GM18907 (cell line): ENCODE data around the gene GID8.

Experiments
- ATAC-seq: cut with Tn5 transposase; IDR thresholded peaks from one replicate; pipeline ENCODE4 v1.9.1; 2021; ENCODE audit warnings: mild to moderate bottlenecking, moderate library complexity; ENCODE audit not compliant: unreplicated experiment

The GID8 gene

DNA sequence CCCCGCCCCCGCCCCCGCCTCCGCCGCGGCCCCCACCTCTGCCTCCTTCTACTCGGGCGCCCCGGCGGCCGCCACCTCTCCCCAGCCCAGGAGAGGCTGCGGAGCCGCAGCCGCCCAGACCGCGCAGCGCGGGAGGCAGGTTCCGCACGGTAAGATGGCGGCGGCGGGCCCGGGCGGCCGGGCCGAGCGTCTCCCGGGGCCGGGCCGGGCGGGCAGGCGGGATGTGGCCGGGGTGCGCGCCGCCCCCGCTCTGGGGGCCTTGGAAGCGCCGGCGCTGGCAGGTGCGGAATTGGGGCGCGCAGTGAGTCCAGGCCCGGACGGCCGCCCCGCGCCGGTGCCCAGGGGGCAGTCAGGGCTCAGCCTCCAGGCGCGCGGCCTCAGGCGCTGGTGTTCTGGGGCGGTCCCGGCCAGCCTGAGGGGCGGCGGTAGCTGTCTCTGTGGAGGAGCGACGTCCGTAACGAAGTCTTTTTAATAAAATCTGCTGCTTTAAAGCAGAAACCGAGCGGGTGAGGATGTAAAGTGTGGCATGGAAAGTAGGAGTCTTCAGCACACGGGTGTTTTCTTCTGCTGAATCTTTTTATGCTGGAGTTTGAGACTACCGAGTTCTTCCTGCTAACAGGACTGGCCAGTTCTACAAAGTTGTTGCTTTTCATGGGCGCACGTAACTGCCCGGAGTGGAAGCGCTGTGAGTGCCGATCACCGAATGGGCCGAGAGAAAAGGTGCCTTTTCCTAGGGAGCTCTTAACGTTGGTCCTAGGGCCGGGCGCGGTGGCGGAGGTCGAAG lies at the start of gene GID8:
Gene GID8 (plus strand): TSS at position 43 of the 784 bp plus-strand sequence. CDS start 3,356 bp downstream, outside the sequence.
- peak; percentile 45 for ATAC-seq

DNA sequence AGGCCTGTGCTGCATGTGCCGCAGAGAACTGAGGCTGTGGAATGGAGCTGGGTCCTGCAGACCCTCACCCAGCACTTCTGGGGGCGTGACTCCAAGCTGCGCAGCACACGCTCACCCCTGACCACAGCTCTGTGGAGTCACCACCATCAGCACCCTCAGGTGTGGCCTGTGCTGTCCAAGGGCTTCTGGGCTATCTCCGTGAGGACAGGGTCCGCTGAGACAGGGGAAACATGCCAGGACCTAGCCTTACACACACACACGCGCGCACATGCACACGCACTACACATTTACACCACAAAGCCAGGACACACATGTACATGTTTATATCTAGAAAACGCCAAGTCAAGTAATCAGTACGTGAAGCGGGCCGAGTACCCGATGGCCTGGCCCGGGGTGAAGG lies 49.5 kb upstream of the GID8 start:
- ATAC-seq = no peak

DNA sequence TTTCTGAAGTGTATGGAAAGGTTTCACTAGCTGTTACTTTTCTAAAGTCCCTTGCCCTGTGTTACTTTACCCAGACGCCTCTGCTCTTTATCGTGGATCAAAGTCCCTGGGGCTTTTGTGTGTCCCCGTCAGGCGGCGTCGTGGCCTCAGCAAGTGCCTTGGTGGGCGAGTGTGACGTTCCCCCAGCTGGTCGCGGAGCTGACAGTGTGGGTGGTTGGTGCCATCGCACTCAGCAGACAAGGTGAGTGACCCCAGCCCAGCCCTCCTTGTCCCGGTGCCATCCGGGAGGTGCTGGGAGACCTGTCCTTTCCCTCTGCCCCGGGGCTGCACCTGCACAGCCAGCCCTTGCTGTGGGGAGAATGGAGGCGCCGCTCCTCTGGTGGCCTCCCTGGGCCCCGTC lies 49.0 kb upstream of the GID8 start:
- no peak for ATAC-seq

DNA sequence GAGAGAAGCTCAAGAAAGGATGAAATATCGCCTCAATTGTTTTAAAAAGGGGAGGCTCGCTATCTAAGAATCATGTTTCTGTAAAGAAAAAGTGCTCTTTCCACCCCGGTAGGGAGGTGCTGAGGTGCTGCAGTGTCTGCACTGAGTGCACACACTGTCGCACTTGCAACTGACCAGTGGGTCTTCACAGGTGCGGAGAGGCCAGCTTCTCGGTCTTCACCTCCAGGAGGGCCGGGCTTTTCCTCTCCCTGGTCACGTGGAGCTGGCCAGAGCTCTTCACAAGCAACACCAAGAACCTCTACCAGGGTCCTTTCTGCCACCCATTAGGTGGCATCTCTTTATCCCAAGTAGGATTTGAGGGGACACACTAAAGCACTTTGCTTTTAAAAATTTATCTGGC lies 48.5 kb upstream of the GID8 start:
- ATAC-seq = no peak

DNA sequence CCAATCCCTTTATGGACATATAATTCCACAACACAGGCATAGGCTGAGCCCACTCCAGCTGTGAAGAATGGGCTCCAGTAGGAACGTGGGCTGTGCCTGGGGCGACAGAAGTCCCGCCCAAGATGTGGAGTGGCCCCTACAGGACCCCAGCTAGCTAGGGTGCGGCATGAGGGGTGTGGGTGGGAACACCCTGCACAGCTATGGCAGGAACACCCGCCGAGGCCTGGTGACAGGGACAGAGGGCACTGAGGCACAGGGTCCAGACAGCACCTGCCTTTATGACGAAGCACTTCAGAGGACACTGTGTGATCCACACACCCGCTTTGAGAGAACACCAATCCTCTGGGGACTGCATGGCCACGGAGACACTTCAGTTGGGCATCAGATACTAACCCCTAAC lies 48.1 kb upstream of the GID8 start:
- no peak for ATAC-seq

DNA sequence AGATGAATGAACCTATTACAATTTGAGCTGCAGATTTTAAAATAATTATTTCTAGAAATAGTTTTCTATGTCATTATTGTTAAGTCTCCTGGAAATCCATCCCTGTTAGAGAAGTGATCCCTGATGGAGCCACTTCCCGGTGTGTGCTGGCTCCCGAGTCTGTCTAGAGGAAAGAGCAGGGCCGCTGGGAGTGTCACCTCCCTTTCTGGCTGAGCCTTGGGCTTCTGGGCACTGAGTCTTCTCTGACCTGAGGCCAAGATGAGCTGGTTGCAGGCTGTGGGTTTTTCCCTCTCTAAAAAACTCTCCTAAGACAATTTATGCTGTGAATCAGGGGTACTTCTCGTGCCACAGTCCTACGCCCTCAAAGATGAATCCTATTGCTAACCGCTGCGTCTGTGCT lies 47.5 kb upstream of the GID8 start:
- no peak for ATAC-seq

DNA sequence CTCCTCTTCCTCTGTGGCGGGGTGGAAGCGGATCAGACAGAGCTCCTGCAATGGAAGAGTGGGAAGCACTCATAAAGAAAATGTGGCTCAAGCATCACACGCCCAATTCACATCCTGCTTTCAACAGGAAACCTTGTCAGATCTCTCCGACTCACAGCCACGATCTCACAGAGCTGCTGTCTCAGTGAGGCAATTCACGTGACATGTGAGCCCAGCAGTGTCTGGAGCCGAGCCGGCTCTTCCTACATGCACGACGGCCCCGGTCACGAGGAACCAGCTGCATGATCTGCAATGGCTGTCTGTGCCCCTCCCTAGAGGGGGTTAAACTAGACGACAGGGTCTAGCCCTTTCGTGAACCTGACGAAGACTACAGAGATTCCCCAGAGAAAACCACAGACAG lies 46.8 kb upstream of the GID8 start:
- no peak for ATAC-seq

DNA sequence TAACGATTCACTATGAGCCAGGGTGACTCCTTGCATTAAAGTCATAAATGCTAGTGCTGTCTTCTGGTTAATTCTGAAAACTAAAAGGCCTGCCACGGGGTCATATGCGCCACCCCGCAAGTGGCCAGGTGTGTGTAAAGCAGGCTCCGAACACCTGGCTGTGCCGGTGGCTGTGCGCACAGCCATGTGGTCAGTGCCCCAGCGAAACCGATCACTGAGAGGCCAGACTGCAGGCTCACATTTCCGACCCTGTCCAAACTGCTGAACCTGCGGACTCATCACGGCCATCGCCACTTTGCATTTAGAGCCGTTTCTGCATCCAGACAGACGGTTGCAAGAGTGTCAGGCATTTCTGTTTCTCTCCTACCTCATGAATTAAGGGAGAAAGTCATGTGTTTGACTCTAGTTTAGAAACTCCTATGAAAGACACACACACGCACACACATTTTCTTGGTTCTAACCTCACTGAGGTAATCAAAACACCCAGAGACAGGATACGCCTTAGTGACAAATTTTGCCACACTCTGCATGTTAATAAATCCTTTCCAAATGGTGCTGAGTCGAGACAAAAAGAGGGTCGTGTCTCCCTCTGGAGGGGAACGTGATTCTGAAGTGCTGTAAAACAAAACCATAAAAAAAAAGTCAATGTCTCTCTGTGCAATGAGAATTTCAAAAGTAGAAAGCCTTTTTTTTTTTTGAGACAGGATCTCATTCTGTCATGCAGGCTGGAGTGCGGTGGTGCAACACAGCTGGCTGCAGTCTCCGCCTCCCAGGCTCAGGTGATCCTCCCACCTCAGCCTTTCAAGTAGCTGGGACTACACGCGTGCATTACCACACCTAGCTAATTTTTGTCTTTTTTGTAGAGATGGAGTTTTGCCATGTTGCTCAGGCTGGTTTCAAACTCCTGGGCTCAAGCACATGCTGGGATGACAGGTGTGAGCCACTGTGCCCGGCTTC lies 45.3 kb upstream of the GID8 start:
- no peak for ATAC-seq

DNA sequence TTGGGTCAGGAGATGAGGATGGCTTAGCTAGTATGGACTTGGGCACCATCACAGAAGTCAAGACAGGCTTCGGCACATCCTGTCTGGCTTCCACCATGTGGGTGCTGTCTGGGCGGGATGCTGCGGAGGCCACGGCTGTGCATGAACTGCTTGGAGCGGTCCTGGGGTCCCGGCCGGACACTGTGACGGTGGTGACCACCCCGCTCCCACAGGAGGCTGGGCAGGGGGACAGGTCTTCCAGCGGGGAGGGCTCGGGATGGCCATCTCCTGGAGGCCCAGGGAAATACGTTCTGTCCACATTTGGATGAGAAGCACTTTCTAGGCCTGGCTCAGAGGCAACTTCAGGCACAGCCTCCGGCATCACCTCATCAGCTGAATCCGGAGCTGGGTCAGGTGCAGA lies 44.2 kb upstream of the GID8 start:
- ATAC-seq = no peak

DNA sequence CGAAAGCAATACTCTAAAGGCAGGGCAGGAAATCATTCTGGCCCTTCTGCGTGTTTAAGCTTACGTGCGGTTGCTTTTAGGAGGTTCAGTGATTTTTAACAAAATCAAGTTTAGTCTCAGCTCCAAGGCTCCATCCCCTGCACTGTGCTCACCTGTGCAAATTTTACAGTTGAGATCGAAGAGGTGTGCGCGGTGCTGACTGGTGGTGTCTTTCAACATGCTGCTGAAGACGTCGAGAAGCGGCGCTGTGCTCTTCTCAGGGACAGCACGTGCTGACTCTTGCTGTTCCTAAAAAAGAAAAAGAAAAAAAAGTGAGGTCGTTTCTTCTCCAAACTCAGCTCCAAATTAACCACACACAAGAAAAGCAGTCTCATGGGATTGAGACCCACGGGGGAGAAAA lies 43.7 kb upstream of the GID8 start:
- ATAC-seq = no peak

DNA sequence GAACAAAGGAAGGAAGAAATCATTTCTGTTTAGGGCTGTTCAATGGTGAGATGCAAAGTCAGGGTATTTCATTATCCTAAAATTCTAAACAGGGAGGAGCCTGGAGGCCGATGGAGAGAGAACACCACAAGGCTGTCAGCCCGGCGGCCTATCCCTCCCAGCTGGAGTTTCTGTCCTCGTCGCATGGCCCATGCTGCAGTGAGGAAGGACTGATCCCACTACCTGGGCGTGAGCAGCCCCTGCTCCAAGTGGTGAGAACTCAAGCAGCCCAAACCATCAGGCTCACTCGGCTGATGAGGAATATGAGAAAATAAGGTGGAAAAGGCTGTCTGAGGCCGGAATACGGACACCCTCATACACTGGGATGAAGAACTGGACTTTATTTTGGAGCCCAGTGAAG lies 42.4 kb upstream of the GID8 start:
- ATAC-seq = no peak

DNA sequence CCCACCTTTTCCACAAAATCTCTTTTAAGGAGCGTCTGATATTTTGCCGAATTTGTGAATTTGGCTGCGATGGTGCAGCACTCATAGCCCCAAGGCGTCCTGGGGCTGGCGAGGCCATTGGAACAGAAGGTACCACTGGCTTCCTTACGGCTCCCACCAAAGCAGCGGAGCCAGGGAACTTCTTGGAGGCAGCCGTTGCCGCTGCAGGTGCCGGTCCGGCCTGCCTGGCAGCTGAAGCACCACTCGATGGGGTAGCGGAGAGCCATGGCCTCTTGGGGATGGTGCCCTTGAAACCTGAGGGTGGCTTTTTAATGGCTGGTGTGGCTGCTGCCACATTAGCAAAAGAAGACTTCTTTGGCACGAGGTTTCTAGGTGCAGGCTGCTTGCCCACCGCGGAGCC lies 41.4 kb upstream of the GID8 start:
- no peak for ATAC-seq

DNA sequence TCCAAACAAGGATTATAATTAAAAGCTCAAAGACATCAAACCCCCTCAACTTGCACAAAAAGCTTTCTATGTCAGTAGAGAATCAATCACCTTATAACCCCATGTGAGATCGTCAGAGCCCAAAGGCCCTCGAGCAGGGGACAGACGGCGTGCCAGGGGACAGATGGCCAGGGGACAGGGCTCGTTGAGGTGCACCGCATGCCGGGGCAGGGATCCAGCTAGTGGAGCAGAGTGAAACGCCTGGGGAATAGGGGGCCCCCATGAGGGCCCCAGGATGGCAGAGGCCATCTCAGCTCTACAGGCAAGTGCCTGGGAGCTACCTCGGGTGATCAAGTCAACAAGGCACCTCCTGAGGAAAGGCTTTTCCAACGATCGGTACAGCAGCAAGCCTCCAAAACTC lies 40.3 kb upstream of the GID8 start:
- ATAC-seq = no peak

DNA sequence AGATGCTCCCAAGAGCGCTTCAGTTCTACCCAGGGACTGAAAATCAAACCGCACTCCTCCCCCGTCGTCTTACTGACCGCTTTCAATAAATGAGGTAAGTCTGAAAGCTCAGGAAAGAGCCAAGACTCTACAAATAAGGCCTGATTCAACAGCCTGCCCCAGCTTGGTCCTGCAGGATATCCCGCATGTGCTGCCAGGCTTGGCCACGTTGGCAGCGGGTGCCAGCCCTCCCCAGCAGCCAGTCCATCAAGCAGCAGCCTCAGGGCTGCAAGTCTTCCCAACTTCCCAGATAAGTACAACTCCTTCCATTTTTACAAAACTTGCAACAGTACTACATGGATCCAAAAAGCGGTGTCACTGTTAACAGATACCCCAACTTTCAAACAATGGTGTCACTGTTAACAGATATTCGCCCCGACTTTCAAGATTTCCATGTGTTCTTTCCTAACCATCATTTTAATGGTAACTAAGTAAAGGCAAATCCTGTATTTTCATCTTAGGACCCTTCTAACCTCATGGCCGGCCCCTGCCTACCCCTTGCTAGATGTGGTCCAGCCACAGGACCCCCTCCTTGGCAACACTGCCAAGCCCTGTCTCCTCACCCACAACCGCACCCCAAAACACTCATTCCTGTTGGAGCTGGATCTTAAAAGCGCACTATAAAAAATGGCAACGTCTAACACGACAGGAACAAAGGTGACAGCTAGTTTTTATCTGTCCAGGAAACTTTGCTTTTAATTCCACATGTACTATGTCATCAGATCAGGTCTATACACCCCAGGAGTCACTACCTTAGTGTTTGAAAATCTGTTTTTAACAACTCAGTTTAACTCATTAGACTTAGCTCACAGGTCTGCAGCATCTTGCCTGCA lies 39.6 kb upstream of the GID8 start:
- ATAC-seq = no peak

DNA sequence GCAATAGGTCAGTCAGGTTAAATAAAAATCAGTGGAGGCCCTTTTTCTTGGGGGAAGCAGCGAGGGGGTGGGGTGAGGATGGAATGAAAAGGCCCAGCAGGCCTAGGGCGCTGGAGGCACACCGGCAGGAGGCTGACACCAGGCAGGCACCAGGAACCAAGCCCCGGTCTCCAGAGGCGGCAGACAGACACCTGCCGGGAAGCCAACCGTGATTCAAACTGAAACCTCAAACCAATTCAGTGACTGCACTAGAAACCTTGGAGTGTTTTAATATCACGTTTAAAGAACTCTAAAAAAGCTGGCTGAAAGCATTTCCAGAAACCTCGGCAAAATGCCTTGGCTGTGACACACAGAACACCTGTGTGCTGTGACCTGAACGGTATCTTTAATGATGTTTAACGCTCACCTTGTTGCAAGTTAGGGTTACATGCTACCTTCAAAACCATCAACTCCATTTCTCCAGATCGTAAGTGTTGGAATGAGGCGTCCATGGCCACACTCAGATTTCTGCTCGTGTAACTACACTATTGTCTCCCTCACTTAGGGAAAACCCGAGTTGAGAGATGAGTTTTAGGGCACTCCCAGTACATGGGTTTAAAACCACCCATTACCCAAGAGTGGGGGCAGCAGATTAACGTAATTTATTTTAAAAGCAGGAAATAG lies 38.8 kb upstream of the GID8 start:
- no peak for ATAC-seq

DNA sequence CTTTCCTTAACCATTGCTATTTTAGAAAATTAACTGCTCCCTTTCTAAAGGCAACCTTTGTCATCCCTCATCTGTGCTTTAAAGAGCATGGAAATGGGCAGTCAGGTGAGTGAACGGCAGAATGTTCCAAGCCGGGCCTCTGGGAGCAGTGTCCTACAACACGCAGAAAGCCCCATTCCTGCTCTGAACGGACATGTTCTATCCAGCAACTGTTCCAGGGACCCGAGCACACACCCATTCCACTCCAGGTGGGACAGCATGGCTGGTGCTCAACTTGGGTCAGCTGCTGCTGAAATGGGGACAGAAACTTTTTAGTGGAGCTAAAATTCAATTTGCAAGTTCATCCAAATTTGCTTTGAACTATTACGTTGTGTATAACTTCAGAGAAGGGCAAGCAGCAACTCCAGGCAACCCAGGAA lies 38.3 kb upstream of the GID8 start:
- no peak for ATAC-seq

DNA sequence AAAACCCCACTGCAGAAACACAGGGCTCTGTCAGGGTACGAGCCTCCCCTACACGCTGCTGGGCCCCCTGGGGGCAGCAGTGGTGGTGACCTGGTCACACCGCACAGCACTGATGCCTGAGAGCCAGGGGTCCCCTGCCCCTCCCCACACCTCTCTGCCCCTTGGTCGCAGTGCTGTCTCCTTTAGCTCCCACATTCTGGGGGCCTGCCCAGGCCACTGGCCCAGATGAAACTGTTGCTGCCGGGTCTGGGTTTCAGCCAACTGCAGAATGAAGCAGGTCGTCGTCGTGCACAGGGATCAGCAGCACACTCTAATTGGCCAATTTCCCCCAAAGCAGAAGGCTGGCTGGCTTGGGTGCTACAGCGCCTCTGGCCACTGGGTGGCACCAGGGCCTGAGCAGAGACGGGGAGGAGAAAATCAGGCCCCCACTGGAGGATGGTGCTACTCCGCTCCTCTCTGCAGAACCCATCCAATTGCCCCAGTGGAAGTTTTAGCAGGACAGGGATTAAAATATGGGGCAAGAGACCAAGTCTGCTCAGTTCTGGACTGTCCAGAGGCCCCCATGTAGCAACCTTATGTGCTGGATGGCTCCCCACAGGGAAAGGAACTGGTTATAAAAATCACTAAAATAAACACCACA lies 37.8 kb upstream of the GID8 start:
- ATAC-seq = peak; percentile 79

DNA sequence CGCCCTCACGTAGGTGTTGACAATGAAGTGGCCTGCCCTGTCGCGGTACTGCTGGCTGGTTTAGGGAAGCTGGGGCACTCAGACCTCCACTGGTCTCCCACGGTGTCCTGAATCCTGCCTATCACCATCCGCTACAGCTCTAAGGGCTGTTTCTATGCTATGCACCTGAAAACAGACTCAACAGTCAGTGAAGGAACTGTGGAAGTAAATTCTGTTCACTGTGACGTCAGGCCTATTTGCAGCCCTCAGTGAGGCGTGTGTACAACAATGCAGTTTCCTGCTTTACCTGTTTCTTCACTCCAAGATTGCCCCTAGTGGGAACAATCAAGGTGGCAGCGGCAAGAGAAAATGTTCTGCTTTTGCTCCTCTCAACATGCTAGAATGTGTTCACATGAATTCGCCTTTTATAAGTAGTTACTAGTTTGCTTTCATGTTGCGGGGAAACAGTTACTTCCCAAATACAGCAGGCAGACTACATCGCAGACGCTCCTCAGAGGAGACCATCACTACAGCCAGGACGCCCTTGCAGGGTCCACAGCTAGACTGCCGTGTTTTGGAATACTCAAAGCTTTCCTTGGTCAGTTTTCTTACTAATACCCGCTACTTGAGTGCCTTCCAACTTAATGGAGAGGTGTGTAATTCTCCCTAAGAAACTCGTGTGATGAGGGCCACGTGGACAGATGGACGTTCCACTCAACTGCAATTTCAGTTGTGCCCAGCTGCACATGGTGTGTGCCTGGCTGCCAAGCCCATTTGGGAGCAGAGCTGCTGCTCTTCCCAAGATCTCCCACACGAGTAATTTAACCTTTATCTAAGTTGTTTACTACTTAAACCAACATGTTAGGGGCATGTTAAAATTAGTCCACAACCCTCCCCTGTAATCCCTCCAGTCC lies 37.0 kb upstream of the GID8 start:
- ATAC-seq = no peak

DNA sequence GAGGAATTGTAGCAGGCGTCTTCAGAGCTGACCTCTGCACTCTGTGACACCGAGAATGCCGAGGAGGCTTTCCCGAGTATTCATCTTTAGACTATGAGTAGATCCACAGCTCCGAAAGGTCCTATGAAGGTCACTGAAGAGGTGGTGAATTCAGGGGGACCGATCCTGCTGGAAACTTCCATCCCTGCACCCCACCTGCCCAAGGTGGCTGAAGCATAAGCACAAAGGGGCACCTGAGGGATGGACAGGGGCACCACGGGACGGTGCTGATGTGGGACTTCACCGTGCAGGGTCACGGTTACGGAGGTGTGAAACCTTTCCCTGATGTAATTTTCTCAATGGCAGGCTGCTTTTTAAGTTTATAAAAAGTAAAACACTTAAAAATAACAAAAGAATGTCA lies 36.1 kb upstream of the GID8 start:
- no peak for ATAC-seq
